Upper lobe of left lung (tissue), 4 donors: Measurements from ENCODE around the gene FHIT.

Experiments used
- EP300 ChIP-seq, 4 donors: sonication (generic); formaldehyde crosslinking; IDR thresholded peaks; one replicate each; pipeline ENCODE4 v1.5.1; 2017; ENCODE audit warnings: antibody characterized with exemption in 4 of 4, control low read depth in 2 of 4
- POLR2A ChIP-seq, 4 donors: fragments of 450-650 bp; IDR thresholded peaks; one replicate each; pipeline ENCODE4 v1.5.1; 2016 to 2017; ENCODE audit warnings: antibody characterized with exemption in 4 of 4, mild to moderate bottlenecking in 2 of 4
- POLR2AphosphoS5 ChIP-seq, 2 donors: sonication (generic); formaldehyde crosslinking; IDR thresholded peaks; one replicate each; pipeline ENCODE4 v1.5.1; 2017; ENCODE audit warnings: antibody characterized with exemption in 2 of 2

GRCh38 chr3:60126511-60127304 is 1124.5 kb downstream of the FHIT start:
- TF ChIP-seq EP300 (IDR thresholded peaks at IDR 0.05): no peak
- TF ChIP-seq POLR2AphosphoS5 (IDR thresholded peaks at IDR 0.05): no peak
- TF ChIP-seq POLR2A (IDR thresholded peaks at IDR 0.05): no peak
